Measurements from ENCODE around the gene SPACA4.

Gene SPACA4

DNA sequence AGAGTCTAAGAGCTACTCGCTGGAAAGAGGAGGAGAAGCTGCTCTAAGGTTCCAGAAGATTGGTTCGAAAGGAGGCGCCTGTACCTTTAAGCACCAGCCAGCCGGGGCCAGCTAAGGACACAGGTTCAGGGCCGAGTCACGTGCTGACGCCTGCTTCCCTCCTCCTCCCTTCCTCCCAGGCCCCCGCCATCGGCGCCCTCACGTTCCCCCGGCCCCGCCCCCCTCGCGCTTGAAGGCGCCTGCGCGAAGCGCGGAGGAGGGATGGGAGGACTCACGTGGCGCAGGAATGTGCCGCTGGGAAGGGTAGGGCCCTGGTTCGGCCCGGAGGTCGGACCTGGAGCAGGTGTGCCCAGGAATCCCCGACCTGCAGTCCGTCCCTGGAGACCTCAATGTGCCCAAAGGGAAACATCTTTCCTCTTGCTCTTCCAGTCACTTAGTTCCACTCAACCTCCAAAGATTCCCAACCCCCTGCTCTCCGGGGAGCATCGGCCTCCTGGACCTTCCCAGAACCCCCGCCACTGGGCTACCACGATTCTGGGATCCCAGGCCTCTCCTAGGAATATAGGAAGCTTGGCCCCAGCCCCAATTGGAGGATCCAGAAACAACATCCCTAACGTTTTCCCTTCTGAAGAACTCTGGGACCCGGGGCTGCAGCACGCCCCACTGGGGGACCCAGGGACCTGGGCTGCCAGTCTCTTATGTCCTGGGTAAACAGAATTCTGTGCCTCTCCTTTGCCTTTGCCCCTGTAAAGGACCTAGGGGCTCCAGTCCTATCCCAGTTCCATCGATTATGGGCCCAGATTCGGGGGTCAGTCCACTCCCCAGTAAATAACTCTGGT is 28.1 kb downstream of the SPACA4 start:
- DNase-seq (ENCODE audit: low spot score) = peak; percentile 92

DNA sequence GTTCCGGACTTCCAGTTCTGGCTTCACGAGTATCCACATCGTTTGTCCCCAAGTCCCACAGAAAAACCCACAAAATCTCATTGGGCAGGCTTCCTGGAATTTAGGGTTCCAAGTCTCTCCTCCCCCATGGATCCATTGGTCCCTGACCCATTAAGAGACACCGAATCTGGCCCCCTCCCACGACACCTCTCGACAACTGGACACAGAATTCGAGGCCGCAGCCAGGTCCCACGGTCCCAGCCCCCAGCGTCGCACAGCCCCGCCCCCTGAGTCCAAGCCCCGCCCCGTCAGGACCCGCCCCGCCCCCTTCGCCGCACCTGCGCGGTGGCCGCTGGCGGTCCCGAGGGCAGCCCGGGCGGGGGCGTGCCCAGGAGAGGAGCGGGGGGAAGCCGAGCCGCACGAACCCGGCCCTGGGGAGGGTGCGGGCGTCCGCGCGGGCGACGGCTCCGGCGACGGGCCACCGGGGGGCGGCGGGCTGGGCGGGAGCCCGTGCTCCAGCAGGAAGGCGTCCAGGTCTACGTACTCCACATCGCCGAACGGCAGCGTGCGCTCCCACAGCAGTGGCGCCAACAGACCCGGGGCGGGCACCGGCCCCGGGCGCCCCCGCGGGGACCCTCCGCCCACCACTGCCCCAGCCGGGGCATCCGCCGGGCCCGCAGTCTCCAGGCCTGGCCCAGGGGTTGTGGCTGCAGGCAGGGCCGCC is 28.9 kb downstream of the SPACA4 start:
- DNase-seq (ENCODE audit: low spot score) = peak; percentile 65

- no peak for DNase-seq (ENCODE audit: low spot score)
Measured at GRCh38 chr19:48635966-48636858, 29.7 kb downstream of the SPACA4 start.

GRCh38 chr19:48636859-48637448 is 30.4 kb downstream of the SPACA4 start, which contains the start of gene DBP:
DBP (minus strand) TSS chr19:48637379; CDS start chr19:48636994, 385 bp downstream.
- no peak for DNase-seq (ENCODE audit: low spot score)

- DNase-seq (ENCODE audit: low spot score) = peak; percentile 99
Measured at GRCh38 chr19:48637449-48637947, 31.0 kb downstream of the SPACA4 start.

GRCh38 chr19:48637948-48638830 is 31.6 kb downstream of the SPACA4 start:
- DNase-seq (ENCODE audit: low spot score) = peak; percentile 95

GRCh38 chr19:48638831-48639381 is 32.4 kb downstream of the SPACA4 start:
- DNase-seq (ENCODE audit: low spot score) = no peak

- no peak for DNase-seq (ENCODE audit: low spot score)
Measured at GRCh38 chr19:48639483-48640375, 33.2 kb downstream of the SPACA4 start.

- DNase-seq (ENCODE audit: low spot score) = no peak
Measured at GRCh38 chr19:48641850-48642249, 35.3 kb downstream of the SPACA4 start.

DNA sequence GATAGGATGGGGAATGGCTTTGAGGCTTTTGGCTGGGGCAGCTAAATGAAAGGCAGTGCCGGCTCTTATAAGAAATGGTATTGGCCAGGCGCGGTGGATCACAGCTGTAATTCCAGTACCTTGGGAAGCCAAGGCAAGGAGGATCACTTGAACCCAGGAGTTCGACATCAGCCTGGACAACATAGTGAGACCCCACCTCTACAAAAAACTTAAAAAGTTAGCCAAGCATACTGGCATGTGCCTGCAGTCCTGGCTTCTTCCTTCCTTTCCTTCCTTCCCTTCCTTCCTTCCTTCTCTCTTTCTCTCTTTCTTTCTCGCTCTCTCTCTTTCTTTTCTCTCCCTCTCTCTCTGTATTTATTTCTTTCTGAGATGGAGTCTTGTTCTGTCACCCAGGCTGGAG is 36.3 kb downstream of the SPACA4 start:
- DNase-seq (ENCODE audit: low spot score) = no peak

GRCh38 chr19:48644355-48644754 is 37.8 kb downstream of the SPACA4 start:
- DNase-seq (ENCODE audit: low spot score) = no peak

- peak; percentile 91 for DNase-seq (ENCODE audit: low spot score)
Measured at GRCh38 chr19:48644839-48645619, 38.5 kb downstream of the SPACA4 start.

GRCh38 chr19:48645620-48646000 is 39.1 kb downstream of the SPACA4 start:
- DNase-seq (ENCODE audit: low spot score) = no peak

- peak; percentile 89 for DNase-seq (ENCODE audit: low spot score)
Measured at GRCh38 chr19:48646001-48646721, 39.6 kb downstream of the SPACA4 start, which contains the start of gene CA11. CA11 (minus strand) TSS chr19:48646187; CDS start chr19:48645632, 555 bp downstream.

GRCh38 chr19:48646722-48647216 is 40.2 kb downstream of the SPACA4 start:
- no peak for DNase-seq (ENCODE audit: low spot score)

DNA sequence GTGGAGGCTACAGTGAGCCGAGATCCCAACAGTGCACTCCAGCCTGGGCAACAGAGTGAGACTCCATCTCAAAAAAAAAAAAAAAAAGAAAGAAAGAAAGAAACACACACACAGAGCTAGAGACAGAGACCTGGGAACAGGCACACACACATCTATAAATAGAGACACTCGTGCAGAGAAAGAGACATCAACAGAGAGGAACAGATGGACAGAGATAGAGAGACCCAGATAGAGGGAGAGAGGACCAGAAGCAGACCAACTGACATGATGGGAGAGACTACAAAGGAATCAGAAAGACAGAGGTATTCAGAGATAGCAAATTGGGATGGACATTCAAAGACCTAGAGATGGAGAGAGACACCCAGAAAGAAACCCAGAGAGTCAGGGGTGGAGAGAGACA is 41.6 kb downstream of the SPACA4 start:
- no peak for DNase-seq (ENCODE audit: low spot score)

DNA sequence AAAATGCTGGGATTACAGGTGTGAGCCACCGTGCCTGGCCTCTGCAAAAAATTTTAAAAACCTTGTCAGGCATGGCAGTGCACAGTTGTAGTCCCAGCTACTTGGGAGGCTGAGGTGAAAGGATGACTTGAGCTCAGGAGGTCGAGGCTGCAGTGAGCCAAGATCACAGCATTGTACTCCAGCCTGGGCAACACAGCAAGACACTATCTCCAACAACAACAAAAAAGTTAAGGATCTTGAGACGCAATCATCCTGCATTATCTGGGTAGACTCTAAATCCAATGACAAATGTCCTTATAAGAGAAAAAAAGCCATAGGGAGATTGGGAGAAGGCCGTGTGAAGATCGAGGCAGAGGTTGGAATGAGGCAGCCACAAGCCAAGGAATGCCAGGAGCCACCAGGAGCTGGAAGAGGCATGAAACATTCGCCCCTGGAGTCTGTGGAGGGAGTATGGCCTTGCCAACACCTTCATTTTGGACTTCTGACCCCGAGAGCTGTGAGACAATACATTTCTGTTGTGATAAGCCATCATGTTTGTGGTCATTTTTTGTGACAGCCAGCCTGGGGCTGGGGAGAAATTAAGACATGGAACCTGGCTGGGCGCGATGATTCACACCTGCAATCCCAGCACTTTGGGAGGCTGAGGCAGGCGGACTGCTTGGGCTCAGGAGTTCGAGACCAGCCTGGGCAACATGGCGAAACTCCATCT is 44.6 kb downstream of the SPACA4 start:
- DNase-seq (ENCODE audit: low spot score) = no peak

All from globus pallidus (tissue), 1 donor.